ENCODE data around the gene ACSM6.

DNA sequence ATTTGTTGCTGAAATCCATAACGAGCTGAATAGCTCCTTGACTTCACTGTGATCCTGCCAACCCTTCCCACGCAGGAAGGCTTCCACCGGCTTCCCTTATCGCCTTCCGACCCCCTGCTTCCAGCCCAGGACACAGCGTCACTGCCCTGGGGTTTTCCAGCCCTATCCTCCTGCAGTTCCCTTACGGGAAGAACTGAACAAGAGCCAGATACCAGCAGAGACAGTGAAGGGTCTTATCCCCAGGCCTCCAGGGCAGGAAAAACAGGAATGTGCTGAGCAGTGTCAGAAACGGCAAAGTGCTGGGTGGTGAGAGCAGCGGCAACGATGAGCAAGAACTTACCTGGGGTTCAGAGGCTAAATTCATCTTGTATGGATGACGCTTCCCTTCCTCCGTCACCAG is 74.4 kb downstream of the ACSM6 start:
- TF ChIP-seq, protein P1, sequence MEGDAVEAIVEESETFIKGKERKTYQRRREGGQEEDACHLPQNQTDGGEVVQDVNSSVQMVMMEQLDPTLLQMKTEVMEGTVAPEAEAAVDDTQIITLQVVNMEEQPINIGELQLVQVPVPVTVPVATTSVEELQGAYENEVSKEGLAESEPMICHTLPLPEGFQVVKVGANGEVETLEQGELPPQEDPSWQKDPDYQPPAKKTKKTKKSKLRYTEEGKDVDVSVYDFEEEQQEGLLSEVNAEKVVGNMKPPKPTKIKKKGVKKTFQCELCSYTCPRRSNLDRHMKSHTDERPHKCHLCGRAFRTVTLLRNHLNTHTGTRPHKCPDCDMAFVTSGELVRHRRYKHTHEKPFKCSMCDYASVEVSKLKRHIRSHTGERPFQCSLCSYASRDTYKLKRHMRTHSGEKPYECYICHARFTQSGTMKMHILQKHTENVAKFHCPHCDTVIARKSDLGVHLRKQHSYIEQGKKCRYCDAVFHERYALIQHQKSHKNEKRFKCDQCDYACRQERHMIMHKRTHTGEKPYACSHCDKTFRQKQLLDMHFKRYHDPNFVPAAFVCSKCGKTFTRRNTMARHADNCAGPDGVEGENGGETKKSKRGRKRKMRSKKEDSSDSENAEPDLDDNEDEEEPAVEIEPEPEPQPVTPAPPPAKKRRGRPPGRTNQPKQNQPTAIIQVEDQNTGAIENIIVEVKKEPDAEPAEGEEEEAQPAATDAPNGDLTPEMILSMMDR (IDR thresholded peaks at IDR 0.05), result no peak
- no peak for TF ChIP-seq POLR2A (IDR thresholded peaks at IDR 0.05)

Data from body of pancreas (tissue), 4 donors.